DMS79 treated with DMSO at 0.1 percent for 48 hours (cell line): ENCODE data around the gene CASTOR2.
"Not testable (repeated sequence)": the region's sequence is repeated elsewhere in the genome, so short reads cannot be mapped to it uniquely, and the experiment has no call there.

ENCODE experiments used
- DNase-seq: peaks from one replicate; lab custom pipeline; 2025; lab: John Stamatoyannopoulos, UW

CASTOR2 gene

DNA sequence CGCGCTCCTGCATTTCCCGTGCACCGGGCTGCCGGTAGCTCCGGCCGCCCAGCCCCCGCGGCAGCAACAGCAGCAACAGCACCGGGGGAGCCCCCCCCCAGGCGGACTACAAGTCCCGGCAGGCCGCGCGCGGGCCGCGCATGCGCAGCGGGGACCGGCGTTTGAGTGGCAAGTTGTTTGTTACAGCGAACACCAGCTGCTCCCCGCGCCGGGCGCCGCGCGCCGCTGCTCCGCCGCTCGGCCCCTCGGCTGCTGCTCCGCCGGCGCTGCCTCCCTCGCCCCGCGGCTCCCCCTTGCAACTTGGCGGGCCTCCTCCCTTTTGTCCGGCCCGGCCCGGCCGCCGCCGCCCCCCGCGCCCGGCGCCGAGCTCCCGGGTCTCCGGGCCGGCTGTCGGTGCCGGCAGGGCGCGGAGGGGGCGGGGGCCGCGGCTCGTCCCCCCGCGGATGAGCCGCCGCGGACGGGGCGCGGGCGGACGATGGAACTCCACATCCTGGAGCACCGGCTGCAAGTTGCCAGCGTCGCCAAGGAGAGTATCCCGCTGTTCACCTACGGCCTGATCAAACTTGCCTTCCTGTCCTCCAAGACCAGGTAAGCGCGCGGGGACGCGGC lies at the start of gene CASTOR2:
TSS of gene CASTOR2 (plus strand) at position 195 of the 609 bp plus-strand sequence. CDS start at position 476, 281 bp downstream.
- DNase-seq: not testable (repeated sequence)

DNA sequence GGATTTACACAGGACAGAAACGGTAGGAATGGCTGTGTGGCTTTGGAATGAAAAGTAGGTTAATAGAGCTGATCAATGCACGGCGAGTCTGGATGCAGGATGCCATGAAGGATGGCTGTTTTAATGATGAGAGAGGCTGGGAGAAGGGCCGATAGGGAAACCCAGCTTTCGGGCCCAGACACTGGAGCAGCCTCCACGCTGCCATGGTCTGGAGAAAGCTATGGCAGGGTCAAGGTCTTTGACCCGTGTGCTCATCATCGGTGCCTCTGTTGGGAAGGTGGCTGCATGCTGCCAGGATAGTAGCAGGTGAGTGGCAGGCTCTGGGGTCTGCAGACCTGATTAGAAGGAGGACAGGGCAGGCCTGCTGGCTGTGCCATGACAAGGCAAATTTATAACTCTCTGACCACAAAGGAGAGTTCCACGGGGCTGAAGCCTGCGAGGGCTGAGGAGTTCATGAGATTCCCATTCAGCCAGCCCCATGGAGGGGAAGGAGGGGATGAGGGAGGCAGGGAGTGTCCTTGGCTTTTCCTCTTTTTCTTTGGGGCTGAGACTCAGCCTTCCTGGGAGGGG lies 42.1 kb upstream of the CASTOR2 start:
- not testable (repeated sequence) for DNase-seq

DNA sequence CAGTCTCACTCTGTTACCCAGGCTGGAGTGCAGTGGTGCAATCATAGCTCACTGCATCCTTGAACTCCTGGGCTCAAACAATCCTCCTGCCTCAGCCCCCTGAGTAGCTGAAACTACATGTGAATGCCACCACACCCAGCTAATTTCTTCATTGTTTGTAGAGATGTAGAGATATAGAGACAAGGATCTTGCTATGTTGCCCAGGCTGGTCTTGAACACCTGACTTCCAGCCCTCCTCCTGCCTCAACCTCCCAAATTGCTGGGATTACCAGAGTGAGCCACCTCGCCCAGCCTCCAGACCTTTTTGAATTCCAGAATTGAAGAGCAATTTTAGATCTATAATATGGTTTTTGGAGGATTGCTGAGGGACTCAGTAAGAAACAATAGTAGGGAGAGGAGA lies 40.9 kb upstream of the CASTOR2 start:
- not testable (repeated sequence) for DNase-seq

DNA sequence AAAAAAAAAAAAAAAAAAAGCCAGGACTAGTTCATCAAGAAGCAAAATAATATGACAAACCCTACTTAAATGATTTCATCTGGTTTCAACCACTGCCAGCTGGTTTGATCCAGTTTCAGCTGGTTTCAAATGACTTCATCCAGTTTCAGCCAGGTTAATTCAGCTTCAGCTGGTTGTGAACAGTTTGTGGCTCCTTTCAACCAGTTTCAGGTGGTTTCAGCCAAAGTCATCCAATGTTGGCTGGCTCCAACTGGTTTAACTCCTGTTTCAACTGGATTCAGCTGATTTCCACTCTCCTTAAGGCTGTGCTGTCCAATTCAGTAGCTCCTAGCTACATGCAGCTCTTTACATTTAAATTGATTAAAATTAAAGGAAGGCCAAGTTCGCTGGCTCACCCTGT lies 37.5 kb upstream of the CASTOR2 start:
- not testable (repeated sequence) for DNase-seq

DNA sequence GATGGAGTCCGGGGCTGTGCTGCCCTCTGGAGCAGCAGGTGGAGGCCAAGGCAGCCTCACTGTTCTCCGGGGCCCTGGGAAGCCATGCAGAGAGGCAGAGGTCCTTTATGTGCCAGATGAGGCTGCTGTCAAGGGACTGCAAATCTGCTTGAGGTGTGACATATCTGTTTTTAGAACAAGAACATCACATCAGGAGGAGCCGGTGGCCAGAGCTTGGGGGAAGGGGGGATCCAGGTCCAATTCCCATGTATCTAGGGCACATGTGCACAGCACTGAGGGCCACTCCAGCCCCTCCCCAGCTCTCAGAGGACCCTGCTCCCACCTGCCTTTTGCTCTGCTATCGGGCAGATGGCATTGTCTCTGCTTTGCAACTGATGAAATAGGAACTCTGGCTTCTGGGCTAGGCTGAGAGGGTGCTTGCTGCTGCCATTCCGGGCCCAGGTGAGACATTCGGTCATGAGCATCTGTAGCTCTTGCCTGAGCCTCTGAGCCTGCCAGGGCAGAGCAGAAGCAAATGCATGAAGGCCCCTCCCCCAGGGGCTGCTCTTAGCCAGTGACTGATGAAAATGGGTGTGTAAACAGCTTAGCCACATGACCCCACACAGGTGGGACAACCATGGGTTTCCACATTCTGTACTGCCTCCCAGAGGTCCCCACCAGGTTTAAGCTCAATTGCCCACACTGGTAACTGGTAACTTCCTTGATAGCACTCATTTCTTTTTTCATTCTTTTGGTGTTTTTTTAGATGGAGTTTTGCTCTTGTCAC lies 32.8 kb upstream of the CASTOR2 start:
- DNase-seq: not testable (repeated sequence)

DNA sequence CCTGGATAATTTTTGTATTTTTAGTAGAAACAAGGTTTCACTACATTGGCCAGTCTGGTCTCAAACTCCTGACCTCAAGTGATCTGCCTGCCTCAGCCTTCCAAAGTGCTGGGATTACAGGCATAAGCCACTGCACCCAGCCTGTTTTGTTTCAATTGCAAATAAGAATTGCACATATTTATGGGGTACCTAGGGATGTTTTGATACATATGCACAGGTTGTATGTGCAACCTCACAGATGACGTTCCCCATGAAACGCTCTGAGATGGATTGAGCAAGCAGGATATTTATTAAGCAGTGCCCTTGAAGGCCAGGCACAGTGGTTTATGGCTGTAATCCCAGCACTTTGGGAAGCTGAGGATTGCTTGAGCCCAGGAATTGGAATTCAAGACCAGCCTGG lies 25.1 kb upstream of the CASTOR2 start:
- DNase-seq: not testable (repeated sequence)

DNA sequence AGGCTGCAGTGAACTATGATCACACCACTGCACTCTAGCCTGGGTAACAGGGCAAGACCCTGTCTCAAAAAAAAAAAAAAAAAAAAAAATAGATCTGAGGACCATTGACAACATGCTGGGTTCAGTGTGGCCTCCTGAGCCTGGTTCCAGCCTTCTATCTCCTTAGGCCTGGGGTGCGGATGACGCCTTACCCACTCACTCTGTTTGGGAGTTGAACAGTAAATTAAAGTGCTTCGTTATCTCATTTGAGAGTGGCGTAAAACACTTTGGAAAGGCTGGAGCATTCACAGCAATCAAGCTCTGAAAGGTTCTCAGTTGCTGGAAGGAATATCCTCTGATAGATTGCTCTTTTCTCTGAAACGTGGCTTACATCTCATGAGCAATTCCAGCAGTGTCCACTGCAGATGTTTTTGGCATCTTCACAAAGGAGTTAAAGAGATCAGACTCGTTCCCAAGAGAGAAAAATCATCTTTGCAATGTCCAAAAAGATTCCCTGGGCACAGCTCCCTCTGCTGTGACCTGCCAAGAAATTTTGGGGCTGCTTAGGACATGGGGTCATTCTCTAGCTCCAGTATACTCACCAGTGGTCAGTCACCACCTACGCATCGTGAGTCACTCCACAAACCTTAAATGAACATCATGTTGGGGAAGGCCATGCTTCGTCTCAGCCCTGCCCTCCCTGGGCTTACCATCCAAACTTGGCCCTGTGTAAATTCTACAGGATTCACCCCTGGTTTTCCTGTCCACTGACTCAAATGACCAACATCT lies 23.0 kb upstream of the CASTOR2 start:
- not testable (repeated sequence) for DNase-seq

DNA sequence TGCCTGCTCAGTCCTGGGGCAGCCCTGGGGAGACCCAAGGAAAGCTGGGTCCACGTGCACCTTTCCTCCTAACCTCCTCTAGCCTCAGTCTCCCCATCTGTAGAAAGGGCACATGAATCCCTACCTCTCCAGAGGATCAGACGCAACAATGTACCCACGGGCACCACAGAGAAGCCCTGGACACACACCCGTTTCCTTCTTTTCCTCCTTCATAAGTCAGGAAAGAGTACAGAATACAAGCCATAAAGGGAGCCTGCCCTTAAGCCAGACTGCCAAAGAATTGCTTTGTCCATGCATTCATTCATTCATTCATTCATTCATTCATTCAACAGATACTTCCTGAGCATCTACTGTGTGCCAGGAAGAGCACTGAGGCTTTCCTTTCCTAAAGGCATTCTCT lies 20.6 kb upstream of the CASTOR2 start:
- not testable (repeated sequence) for DNase-seq

DNA sequence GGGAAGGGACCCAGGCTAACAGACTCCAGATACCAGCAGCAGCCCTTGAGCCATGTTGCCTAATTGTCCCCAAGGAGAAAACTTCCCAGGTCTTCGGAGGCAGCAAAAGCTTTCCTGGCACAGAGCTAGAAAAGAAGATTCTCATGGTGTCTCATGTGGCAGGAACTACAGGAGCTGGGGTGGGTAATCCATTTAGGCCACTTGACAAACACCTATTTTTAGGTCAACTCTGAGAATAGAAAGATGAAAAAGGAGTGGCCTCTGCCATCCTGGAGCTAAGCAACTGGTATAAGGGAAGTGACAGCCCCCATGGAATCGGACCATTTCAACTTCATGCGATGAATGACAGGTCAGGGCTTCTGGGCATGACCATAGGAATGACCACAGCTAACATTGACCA lies 16.8 kb upstream of the CASTOR2 start:
- DNase-seq: not testable (repeated sequence)

DNA sequence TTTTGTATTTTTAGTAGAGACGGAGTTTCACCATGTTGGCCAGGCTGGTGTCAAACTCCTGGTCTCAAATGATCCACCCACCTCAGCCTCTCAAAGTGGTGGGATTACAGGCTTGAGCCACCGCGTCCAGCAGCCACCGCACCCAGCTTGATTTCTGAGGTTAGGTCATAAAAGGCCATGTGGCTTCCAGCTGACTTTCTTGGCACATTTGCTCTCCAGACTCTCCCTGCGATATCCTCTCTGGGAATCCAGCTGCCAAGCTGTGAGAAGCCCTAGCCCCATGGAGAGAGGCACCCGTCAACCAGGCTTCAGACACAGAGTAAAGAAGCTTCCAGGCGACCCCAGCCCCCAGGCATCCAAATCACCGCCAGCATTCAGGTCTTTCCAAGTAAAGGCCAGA lies 10.7 kb upstream of the CASTOR2 start:
- not testable (repeated sequence) for DNase-seq

DNA sequence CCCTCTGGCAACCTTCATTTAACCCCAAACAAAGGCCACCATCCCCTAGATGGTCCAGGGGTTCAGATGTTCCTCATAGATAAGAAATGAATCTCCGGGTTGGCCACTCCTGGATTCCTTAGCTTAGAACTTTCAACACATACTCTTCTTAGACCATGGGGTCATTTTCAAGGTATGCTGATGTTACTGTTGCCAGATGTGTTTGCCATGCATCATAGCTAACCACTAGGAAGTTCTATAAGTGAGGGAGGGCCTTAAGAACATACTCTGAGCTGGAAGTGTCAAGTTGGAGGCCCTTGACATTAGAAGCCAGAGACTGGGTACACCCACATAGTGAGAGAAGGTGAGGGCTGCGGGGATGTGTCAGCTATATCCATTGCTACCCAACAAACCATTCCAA lies 6.2 kb upstream of the CASTOR2 start:
- not testable (repeated sequence) for DNase-seq

DNA sequence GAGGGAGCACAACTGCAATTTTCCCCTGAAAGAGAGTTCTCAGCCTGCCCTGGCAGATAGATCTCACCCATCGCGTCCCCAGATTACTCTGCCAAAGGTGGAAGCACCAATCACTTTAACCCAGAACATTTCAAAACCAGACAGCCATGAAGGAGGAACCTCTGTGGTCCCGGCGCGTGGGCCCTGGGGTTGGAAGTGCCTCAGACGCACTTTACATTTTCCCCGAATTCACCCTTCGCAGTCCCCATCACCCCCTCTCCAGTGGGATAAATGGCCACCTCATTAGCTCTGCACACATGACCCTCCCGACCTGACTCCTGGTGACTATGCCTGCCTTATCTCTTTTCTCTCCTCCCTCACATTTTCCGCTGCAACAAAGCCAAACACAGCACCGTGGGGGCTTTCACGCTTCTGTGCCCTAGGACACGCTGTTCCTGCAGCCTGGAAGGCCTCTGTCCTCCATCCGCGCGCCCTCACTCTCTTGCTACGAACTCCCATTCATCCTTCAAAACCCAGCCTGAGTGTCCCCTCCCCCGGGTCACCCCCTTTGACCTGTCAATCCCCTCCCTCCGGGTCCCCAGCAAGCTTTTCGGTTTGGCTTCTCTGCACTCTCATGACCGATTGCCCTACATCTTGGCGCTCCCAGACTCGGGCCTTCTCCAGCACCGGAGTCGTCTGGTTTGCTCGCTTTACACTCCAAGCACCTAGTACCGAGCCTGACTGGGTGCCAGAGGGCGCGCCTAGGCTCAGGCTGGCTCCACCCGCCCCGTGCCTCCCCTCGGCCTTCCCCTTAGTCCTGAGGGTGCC lies 598 bp upstream of the CASTOR2 start:
- DNase-seq: not testable (repeated sequence)

DNA sequence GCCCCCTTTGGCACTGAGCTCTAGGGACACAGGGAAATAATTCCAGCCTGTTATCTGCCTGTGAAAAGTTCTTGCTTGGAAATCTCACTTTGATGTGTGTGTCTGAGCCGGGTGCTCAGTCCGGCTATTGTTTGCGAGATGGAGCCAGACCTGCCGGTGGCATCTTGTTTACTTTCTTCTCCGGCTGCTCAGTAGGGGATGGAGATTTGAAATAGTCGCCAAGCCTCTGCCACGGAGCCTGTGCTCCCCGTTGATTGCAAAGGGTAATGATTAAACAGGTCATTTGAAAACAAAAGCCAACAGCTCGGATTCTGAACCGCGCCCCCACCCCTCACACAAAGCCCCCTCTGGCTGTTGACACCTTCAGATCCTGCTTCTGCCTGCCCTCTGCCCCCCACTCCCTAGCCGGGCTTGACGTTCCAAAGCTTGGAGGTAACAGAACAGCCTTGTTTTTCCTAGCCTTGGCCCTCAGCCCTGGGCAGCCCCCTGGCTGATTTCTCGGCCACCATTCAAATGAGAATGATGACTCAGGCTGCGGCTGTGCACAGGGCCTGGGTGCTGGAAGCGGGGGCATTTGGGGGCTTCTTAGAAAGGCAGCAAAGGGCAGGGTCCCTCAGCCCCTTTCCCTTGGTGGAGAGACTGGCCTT lies 1.8 kb downstream of the CASTOR2 start:
- DNase-seq: not testable (repeated sequence)

DNA sequence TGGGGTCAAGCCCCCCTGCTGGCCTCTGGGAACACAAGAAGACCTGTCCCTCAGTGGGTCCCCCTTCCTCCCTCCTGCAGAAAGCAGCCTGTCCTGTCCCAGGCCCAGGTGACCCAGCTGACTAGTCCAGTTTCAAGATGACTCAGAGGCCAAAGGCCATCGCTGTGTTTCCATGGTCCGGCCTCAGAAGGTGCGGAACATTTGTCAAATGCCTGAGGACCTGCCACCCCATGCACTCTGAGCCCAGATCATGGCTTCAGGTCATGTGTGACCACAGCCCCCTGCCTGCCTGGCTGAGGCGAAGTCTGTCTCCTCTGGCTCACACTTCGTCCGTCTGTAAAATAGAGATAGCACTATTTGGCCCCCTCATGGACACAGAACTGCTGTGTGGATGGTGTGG lies 2.4 kb downstream of the CASTOR2 start:
- not testable (repeated sequence) for DNase-seq

DNA sequence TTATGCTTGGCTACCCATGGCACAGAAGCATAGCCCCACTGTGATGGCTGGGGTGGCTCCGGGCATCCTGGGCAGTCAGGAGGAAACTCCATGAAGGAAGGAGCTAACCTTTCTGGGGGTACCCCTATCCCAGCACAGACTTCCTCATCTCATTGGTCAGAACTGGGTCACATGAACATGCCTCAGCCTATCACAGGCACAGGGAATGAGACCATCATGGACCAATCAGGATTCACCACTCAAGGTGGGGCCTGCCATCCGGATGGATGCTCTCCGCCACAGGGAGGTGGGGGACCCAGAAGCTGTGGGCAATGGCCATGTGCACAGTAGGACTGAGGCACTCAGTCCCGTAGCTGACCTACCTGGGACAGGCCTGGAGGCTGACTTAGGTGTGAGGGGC lies 6.9 kb downstream of the CASTOR2 start:
- DNase-seq: not testable (repeated sequence)

DNA sequence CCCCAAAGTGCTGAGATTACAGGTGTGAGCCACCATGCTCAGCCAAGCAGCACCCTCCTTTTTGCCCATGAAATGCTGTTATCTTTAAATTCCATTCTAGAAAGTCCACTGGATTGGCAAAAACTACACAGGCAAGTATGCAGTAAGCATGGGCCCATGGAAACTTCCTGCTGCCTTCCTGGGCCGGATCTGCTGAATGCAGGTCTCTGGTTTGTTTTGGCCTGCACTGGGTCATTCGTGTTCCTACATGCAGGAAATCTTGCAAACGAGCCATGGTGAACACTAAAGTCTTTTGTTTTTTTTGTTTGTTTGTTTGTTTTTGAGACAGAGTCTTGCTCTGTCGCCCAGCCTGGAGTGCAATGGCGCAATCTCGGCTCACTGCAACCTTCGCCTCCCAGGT lies 7.9 kb downstream of the CASTOR2 start:
- DNase-seq: not testable (repeated sequence)

DNA sequence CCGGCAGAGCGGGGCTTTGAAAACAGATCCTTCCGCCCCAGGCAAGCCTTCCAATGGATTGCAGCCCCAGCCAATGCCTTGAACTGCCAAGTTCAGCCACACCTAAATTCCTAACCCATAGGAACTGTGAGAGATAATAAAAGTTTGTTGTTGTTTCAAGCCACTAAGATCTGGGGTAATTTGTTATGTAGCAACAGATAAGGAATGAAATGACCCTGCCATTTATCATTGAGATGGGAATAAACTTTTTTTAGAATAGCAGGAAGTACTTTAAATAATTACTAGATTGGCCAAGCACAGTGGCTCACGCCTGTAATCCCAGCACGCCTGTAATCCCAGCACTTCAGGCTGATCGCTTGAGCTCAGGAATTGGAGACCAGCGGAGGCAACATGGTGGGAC lies 11.5 kb downstream of the CASTOR2 start:
- not testable (repeated sequence) for DNase-seq

DNA sequence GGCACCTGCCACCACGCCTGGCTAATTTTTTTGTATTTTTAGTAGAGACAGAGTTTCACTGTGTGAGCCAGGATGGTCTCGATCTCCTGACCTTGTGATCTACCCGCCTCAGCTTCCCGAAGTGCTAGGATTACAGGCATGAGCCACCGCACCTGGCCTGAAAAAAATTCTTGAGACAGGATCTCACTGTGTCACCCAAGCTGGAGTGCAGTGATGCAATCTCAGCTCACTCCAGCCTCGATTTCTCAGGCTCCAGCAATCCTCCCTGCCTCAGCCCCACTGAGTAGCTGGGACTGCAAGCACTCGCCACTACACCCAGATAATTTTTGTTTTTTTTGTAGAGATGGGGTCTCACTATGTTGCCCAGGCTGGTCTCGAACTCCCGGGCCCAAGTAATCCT lies 13.0 kb downstream of the CASTOR2 start:
- not testable (repeated sequence) for DNase-seq

DNA sequence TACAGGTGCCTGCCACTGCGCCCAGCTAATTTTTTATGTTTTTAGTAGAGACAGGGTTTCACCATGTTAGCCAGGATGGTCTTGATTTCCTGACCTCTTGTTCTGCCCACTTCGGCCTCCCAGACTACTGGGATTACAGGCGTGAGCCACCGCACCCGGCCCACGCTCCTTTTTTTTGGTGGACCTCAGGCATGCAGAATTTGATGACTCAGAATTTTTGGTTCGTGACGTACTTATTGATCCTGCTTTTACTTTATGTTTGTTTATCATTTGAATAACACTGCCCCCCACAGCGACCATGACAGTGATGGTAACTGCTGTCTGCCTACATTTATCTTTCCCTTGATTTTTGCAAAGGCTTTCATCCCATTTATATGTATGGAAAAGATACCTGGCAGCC lies 23.9 kb downstream of the CASTOR2 start:
- not testable (repeated sequence) for DNase-seq

DNA sequence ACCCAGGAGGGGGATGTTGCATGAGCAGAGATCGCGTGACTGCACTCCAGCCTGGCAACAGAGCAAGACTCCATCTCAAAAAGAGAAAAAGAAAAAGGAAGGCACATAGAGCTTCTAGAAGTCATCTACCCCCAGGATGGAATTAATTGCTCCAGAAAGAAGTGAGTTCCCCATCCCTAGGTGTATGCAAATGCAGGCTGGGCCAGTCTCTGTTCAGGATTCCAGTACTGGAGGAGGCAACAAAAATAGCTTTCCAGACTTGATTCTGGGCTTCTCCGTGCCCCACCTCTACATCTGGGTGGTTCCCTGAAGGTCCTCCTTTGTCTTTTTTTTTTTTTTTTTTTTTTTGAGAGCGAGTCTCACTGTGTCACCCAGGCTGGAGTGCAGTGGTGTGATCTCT lies 28.6 kb downstream of the CASTOR2 start:
- no peak for DNase-seq
